MCF 10A (cell line): ENCODE results near the gene BPIFB3. TPM values are rescaled to one million over a fixed set of nuclear protein-coding genes. Genes with fewer than 3 reads are reported as not detected.

ENCODE experiments used
- BruUV-seq: library from RNA; stranded (reverse); fragments of 400-500 nt; replicated peaks from 2 replicates; lab custom pipeline; 2021; lab: Mats Ljungman, UMichigan
- CTCF ChIA-PET: fragments of 300-600 bp; sonication (Branson Sonifier 250); formaldehyde crosslinking; extraction: SDS; loops from one replicate; lab custom pipeline; 2021; ENCODE audit warnings: antibody characterized with exemption, inconsistent platforms; lab: Yijun Ruan, JAX
- POLR2A ChIA-PET: fragments of 300-600, 350-650 bp; sonication (Branson Sonifier 250); formaldehyde crosslinking; extraction: SDS; loops from one replicate; lab custom pipeline; 2020; ENCODE audit warnings: antibody characterized with exemption, inconsistent platforms; lab: Yijun Ruan, JAX
- DNase-seq: peaks from one replicate; pipeline ENCODE4 v3.0.0-alpha.2; 2018; ENCODE audit not compliant: unreplicated experiment
- H3K27ac Mint-ChIP-seq: one replicate; pipeline ENCODE4 v1.8.0; 2022; ENCODE audit warnings: mild to moderate bottlenecking, low read depth, mixed read lengths; ENCODE audit not compliant: unreplicated experiment
- H3K27me3 Mint-ChIP-seq: one replicate; pipeline ENCODE4 v1.8.0; 2022; ENCODE audit warnings: mixed read lengths; ENCODE audit not compliant: insufficient read depth, unreplicated experiment
- H3K36me3 Mint-ChIP-seq: one replicate; pipeline ENCODE4 v1.8.0; 2022; ENCODE audit warnings: mild to moderate bottlenecking, moderate library complexity, mixed read lengths; ENCODE audit not compliant: insufficient read depth, unreplicated experiment
- H3K4me1 Mint-ChIP-seq: one replicate; pipeline ENCODE4 v1.8.0; 2022; ENCODE audit warnings: mixed read lengths; ENCODE audit not compliant: insufficient read depth, unreplicated experiment
- H3K4me3 Mint-ChIP-seq: one replicate; pipeline ENCODE4 v1.8.0; 2022; ENCODE audit warnings: mild to moderate bottlenecking, moderate library complexity, mixed read lengths; ENCODE audit not compliant: unreplicated experiment
- H3K9me3 Mint-ChIP-seq: one replicate; pipeline ENCODE4 v1.8.0; 2022; ENCODE audit warnings: mixed read lengths; ENCODE audit not compliant: unreplicated experiment
- CTCF ChIP-seq: fragments of 200-600 bp; IDR thresholded peaks from one replicate; pipeline ENCODE4 v1.8.0; 2022; ENCODE audit warnings: antibody characterized with exemption, mild to moderate bottlenecking; ENCODE audit not compliant: unreplicated experiment
- intact Hi-C: fragments of 100-400 bp; cut with micrococcal nuclease; formaldehyde crosslinking; loops from 2 replicates; pipeline ENCODE4 v1.14.1; 2022
- total RNA-seq: library from RNA; stranded (reverse); gene quantifications from 2 replicates; pipeline ENCODE4 v1.2.3, GENCODE V29; 2022

The BPIFB3 gene
- total RNA-seq, 1 experiment from 2014 or later = not detected

DNA sequence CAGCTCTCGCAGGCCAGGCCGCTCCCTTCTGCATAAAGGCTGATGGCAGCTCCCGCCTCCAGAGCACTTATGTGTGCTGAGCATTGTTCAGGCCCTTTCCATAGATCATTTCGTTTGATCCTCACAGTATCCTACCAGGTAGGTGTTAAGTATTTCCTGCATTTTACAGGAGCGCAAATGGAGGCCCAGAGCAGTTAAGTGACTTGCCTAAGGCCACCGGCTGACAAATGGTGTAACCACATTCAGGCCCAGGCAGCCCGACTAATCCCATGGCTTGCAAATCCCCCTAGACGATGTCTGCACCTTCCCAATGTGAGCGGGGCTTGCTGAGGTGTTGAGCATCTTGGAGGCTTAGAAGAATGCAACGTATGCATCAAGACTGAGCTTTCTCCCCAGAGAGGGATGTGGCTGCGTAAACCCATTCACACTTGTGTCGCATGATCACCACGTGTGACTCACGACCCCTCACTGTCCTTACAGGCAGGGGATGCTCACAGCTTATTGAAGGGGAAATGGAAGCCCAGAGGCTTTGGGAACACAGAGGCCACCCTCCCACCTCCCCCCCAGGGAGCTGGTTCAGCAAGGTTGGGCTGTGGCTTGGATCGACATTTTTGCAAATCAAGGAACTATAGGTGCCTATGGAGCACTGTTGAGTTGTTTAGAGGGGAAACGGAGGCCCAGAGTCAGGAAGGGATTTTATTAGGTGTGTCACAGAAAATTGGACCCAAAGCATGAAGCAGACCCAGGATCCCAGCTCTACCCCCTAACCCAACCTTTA lies 39.2 kb upstream of the BPIFB3 start:
- Mint-ChIP-seq H3K36me3 (no peaks in the 10 kb centered on the region), H3K27me3 (peaks cover 90% of the 10 kb centered on the region), H3K27ac (no peak overlapping the region), H3K9me3 (no peaks in the 10 kb centered on the region), H3K4me3 (no peak overlapping the region), H3K4me1 (no peaks in the 10 kb centered on the region)
- CTCF ChIA-PET = interaction anchor here (0.6 to 1.2 kb wide), 3 partner anchors 8 to 984 kb away, joined by 3 to 4 read pairs (median 3); no protein-coding TSS in a partner anchor
- no peak for DNase-seq
- TF ChIP-seq CTCF = no peak
- intact Hi-C loops = no loop called here
- BruUV-seq = no TSS peak
- POLR2A ChIA-PET = no interaction called here

DNA sequence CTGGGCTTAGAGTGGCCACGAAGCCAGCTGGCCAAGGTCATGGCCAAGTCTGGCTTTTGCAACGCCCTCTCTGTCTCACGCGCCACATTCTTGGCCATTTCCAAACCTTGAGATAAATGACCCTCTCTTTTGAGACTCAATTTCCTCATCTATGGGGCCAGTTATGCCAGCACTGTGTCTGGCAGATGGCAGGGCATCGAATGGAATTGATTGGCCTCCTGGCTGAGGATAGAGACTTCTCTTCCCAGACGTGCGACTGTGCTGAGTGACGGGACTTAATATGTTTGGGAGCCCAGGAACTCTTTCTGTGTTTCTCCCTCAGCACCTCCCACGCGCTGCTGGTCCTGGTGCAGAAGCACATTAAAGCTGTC lies 38.6 kb upstream of the BPIFB3 start:
- intact Hi-C loops = no loop called here
- DNase-seq = no peak
- no peaks in the 10 kb centered on the region for H3K36me3 Mint-ChIP-seq
- no peaks in the 10 kb centered on the region for H3K4me1 Mint-ChIP-seq
- H3K27ac Mint-ChIP-seq = no peak overlapping the region
- no peaks in the 10 kb centered on the region for H3K9me3 Mint-ChIP-seq
- H3K4me3 Mint-ChIP-seq = no peak overlapping the region
- peaks cover 89% of the 10 kb centered on the region for H3K27me3 Mint-ChIP-seq
- no peak for TF ChIP-seq CTCF
- no TSS peak for BruUV-seq
- ChIA-PET CTCF (interaction anchor here (0.6 to 1.0 kb wide), 2 partner anchors 9 to 985 kb away, joined by 3 to 4 read pairs; no protein-coding TSS in a partner anchor), POLR2A (no interaction called here)

DNA sequence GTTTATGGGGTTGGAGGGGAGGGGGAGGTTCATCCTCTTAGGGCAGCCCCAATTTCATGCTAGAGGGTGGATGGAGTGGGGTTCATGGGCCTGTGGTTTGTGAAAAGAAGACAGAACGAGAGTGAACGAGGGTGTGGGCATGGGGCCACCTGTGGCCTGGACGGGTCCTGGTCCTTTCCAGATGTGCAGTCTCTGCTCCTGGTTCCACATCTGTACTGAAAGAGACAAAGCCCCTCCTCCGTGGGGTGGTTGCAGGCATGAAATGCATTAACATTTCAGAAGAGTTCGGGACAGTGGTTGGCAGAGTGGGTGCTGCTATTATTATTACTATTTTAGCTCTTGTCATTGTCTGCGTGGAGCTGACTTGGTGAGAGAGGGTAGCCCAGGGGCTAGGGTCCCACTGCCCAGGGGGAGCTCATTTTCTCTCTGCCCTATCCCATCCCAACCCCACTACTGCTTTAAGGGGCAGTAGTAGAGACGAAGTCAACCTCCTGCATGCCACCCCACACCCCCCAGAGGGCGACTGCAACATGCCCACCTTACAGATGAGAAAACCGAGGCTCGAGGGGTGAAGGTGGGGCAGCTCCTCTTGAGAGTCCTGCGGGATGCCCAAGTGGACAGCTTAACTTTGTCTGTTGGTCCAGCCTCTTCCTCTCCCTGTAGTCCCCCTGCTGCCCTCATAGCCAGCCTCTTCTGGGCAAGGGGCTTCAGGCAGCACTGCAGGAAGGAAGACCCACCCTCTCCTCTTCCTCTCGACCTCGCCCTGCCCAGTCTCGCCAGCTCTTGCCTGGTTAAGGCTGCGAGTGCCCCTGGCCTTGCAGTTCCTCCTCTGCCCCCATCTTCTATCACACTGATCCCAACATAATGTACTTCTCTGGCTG lies 37.8 kb upstream of the BPIFB3 start:
- Mint-ChIP-seq H3K4me1 (no peaks in the 10 kb centered on the region), H3K36me3 (no peaks in the 10 kb centered on the region), H3K4me3 (no peak overlapping the region), H3K9me3 (no peaks in the 10 kb centered on the region), H3K27ac (no peak overlapping the region), H3K27me3 (peaks cover 81% of the 10 kb centered on the region)
- POLR2A ChIA-PET = no interaction called here
- no TSS peak for BruUV-seq
- intact Hi-C loops = no loop called here
- CTCF ChIA-PET = interaction anchor here (0.5 kb wide), 1 partner anchor 256 kb away, joined by 3 read pairs; no protein-coding TSS in a partner anchor
- no peak for DNase-seq
- TF ChIP-seq CTCF = no peak

DNA sequence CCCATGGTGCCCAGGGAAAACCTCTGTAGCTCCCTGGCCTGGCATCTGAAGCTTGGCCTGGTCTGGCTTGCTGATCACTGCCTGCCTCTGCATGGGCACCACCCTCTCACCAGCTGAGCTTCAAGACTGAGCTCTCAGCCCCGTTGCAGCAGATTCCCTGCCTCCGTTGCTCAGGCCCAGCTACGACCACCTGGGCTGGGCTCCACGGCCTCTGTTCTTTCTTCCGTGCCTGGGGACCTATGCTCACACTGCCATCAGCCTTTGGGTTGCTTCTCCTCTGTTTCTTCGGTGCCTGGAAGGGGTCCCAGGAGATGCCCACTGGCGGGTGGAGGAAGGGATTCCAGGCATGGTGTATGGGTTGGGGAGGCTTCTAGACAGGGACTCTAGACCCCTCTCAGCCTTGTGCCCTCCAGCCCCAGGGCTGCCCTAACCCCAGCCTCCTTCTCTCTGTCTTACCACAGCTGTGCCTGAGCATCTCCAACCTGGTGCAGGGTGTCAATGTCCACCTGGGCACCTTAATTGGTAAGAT lies 37.1 kb upstream of the BPIFB3 start:
- Mint-ChIP-seq H3K4me3 (no peak overlapping the region), H3K4me1 (no peaks in the 10 kb centered on the region), H3K27ac (no peak overlapping the region), H3K36me3 (no peaks in the 10 kb centered on the region), H3K9me3 (no peaks in the 10 kb centered on the region), H3K27me3 (peaks cover 74% of the 10 kb centered on the region)
- ChIA-PET POLR2A (no interaction called here), CTCF (interaction anchor here (0.5 kb wide), 1 partner anchor 255 kb away, joined by 3 read pairs; no protein-coding TSS in a partner anchor)
- no peak for DNase-seq
- intact Hi-C loops = no loop called here
- BruUV-seq = no TSS peak
- TF ChIP-seq CTCF = no peak
